Loucy (cell line): ENCODE measurements around the gene SLC39A11.

Source experiments
- H2AFZ ChIP-seq: fragments of 200-600 bp; sonication (generic); 2 replicates; pipeline ENCODE4 v1.6.0; 2016; ENCODE audit warnings: antibody characterized with exemption, mild to moderate bottlenecking, low read length, moderate library complexity
- H3F3A ChIP-seq: fragments of 200-600 bp; 2 replicates; pipeline ENCODE4 v1.6.0; 2016; ENCODE audit warnings: antibody characterized with exemption, low read depth, mild to moderate bottlenecking
- H3K27me3 ChIP-seq: fragments of 200-600 bp; sonication (generic); 2 replicates; pipeline ENCODE4 v1.6.1; 2014; ENCODE audit warnings: low read length, mild to moderate bottlenecking; ENCODE audit not compliant: insufficient read depth, poor library complexity, severe bottlenecking
- H3K36me3 ChIP-seq: fragments of 200-600 bp; sonication (generic); 2 replicates; pipeline ENCODE4 v1.6.1; 2016; ENCODE audit warnings: low read length; ENCODE audit not compliant: insufficient read depth
- H3K4me1 ChIP-seq: fragments of 200-600 bp; sonication (generic); 2 replicates; pipeline ENCODE4 v1.5.1; 2014; ENCODE audit warnings: low read length, mild to moderate bottlenecking; ENCODE audit not compliant: insufficient read depth, poor library complexity, severe bottlenecking
- H3K4me2 ChIP-seq: fragments of 200-600 bp; sonication (generic); 2 replicates; pipeline ENCODE4 v1.6.0; 2014; ENCODE audit warnings: antibody characterized with exemption, low read length, low read depth, mild to moderate bottlenecking; ENCODE audit not compliant: poor library complexity, severe bottlenecking
- H3K4me3 ChIP-seq: fragments of 200-600 bp; sonication (generic); 2 replicates; pipeline ENCODE4 v1.5.1; 2014; ENCODE audit warnings: low read length, mild to moderate bottlenecking, mixed read lengths; ENCODE audit not compliant: poor library complexity, severe bottlenecking
- H3K79me2 ChIP-seq: fragments of 200-600 bp; sonication (generic); 2 replicates; pipeline ENCODE4 v1.6.1; 2014; ENCODE audit warnings: low read length; ENCODE audit not compliant: insufficient read depth
- H3K9ac ChIP-seq: fragments of 200-600 bp; sonication (generic); 2 replicates; pipeline ENCODE4 v1.6.0; 2014; ENCODE audit warnings: mild to moderate bottlenecking, low read depth, low read length, moderate library complexity; ENCODE audit not compliant: poor library complexity, severe bottlenecking
- H3K9me2 ChIP-seq: fragments of 200-600 bp; sonication (generic); replicated peaks from 2 replicates; pipeline ENCODE4 v1.6.1; 2016; ENCODE audit warnings: low read depth, low read length, mixed read lengths
- H3K9me3 ChIP-seq: fragments of 200-600 bp; sonication (generic); 2 replicates; pipeline ENCODE4 v1.6.1; 2014; ENCODE audit warnings: mild to moderate bottlenecking, antibody characterized with exemption, low read length, low read depth; ENCODE audit not compliant: insufficient read depth
- H4K20me1 ChIP-seq: fragments of 200-600 bp; sonication (generic); 2 replicates; pipeline ENCODE4 v1.6.0; 2014; ENCODE audit warnings: antibody characterized with exemption, low read length, mild to moderate bottlenecking; ENCODE audit not compliant: insufficient read depth, poor library complexity, severe bottlenecking
- EZH2phosphoT487 ChIP-seq: fragments of 200-600 bp; IDR thresholded peaks from 2 replicates; pipeline ENCODE4 v1.6.1; 2018; ENCODE audit warnings: antibody characterized with exemption, mild to moderate bottlenecking, moderate library complexity, borderline replicate concordance
- TF ChIP-seq, protein P1 (sequence below): fragments of 200-600 bp; sonication (generic); conservative IDR thresholded peaks from 2 replicates; pipeline ENCODE4 v1.5.1; 2014; ENCODE audit warnings: mild to moderate bottlenecking, antibody characterized with exemption, low read length

The SLC39A11 gene

DNA sequence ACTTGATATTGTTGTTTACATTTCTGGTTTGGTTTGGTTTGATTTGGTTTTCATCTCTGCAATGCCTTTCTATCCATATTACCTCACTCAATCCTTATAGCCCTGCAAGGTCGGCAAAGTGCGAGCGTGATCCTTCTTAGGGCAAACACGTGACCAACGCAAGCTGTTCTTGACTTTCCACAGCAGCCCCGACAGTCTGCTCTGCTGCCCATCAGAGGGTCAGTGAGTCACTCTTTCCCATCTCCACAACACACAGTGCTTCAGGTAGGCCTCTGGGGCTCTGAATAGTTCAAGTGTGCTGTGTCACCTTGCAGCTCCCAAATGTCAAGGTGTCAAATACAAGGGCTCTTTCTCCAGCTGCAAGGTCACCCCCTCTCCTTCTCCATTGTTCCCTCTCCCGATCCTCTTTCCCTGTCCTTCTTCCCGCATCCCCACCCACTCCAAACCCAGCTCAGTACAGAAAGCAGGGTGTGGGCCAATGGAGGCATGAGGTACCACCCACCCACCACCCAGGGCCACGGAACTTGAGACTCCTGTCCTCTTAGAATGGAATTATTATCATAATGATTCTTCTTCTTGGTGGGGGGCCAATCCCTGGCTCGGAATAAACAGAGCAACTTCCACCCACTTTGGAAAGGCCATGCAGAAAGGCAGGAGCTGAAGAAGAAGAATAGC, 139.7 kb downstream of the SLC39A11 start:
- TF ChIP-seq EZH2phosphoT487 = no peak
- TF ChIP-seq, protein P1, sequence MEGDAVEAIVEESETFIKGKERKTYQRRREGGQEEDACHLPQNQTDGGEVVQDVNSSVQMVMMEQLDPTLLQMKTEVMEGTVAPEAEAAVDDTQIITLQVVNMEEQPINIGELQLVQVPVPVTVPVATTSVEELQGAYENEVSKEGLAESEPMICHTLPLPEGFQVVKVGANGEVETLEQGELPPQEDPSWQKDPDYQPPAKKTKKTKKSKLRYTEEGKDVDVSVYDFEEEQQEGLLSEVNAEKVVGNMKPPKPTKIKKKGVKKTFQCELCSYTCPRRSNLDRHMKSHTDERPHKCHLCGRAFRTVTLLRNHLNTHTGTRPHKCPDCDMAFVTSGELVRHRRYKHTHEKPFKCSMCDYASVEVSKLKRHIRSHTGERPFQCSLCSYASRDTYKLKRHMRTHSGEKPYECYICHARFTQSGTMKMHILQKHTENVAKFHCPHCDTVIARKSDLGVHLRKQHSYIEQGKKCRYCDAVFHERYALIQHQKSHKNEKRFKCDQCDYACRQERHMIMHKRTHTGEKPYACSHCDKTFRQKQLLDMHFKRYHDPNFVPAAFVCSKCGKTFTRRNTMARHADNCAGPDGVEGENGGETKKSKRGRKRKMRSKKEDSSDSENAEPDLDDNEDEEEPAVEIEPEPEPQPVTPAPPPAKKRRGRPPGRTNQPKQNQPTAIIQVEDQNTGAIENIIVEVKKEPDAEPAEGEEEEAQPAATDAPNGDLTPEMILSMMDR = no peak
- H3K4me3 ChIP-seq = no peak overlapping the region
- no peak overlapping the region for H3K4me2 ChIP-seq

DNA sequence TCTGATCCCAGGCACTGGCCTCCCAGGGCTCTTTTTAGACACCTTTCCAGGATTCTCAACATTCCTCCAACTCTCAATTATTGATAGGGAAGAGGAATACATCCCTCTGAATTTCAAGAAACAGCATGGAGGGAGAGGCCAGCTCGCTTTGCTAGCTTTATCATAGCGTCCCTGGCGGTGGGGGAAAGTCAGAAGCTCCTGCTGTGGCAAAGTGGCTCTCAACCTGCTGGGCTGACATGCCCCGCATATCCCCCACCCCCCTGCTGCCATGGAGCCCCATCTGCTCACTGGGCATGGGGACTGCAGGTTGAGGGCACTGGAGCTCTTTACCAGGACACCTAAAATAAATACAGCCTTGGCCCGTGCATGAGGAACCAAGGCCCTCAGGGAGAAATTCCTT, 140.3 kb downstream of the SLC39A11 start:
- no peaks in the 10 kb centered on the region for H3K36me3 ChIP-seq
- H2AFZ ChIP-seq = no peak overlapping the region
- TF ChIP-seq EZH2phosphoT487 = no peak
- TF ChIP-seq, protein P1 = no peak
- no peak overlapping the region for H3K4me3 ChIP-seq
- H3K79me2 ChIP-seq = no peaks in the 10 kb centered on the region
- no peak overlapping the region for H3K9ac ChIP-seq
- no peaks in the 10 kb centered on the region for H3K4me1 ChIP-seq
- no peaks in the 10 kb centered on the region for H3K9me2 ChIP-seq
- H4K20me1 ChIP-seq = no peaks in the 10 kb centered on the region
- no peaks in the 10 kb centered on the region for H3F3A ChIP-seq
- no peaks in the 10 kb centered on the region for H3K9me3 ChIP-seq
- H3K27me3 ChIP-seq = no peaks in the 10 kb centered on the region
- no peak overlapping the region for H3K4me2 ChIP-seq

More for the DNA sequence above, 139.7 kb downstream of the SLC39A11 start:
- H3K36me3 ChIP-seq = no peaks in the 10 kb centered on the region
- H3K4me1 ChIP-seq = no peaks in the 10 kb centered on the region
- H3K9me3 ChIP-seq = no peaks in the 10 kb centered on the region
- no peak overlapping the region for H3K9ac ChIP-seq
- no peak overlapping the region for H2AFZ ChIP-seq
- no peaks in the 10 kb centered on the region for H3K79me2 ChIP-seq
- H3K27me3 ChIP-seq = no peaks in the 10 kb centered on the region
- no peaks in the 10 kb centered on the region for H4K20me1 ChIP-seq
- no peaks in the 10 kb centered on the region for H3K9me2 ChIP-seq
- no peaks in the 10 kb centered on the region for H3F3A ChIP-seq

DNA sequence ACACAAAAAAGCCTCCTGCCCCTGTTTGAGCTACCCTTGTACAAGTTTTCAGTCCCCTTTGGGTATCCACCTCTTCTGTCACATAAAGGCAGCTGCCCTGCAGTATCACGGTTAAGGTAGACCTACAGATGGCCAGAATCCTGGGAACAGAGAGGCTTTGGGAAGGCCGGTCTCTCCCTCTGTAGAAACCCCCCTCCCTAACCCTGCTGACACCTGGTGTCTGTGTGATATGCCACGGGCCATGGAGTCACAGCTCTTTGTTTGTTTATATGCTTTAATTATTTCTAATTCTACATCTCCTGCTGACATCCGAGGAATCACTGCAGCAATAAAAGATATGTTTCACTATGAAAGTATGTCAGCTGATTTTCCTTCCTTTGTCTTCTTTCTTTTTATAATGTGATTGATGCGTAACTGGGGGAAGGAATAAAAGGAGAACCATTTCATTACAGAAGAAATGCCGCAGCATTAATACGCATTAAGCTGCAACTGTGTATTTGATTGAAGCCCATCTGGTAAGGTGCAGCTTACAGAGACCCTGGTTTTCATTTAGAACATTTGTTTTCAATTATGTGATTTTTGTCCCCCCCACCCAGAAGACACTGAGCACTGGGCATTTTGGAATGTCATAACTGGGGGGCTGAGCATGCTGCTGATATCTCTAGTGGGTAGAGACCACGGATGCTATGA, 142.1 kb downstream of the SLC39A11 start:
- H3K9me3 ChIP-seq = no peaks in the 10 kb centered on the region
- no peak overlapping the region for H3K4me3 ChIP-seq
- H4K20me1 ChIP-seq = no peaks in the 10 kb centered on the region
- no peaks in the 10 kb centered on the region for H3K27me3 ChIP-seq
- no peak overlapping the region for H3K4me2 ChIP-seq
- no peak overlapping the region for H2AFZ ChIP-seq
- peaks cover 7% of the 10 kb centered on the region; the same call in 1 of the 2 replicates for H3K36me3 ChIP-seq
- no peaks in the 10 kb centered on the region for H3F3A ChIP-seq
- H3K9me2 ChIP-seq = no peaks in the 10 kb centered on the region
- no peak for TF ChIP-seq EZH2phosphoT487
- TF ChIP-seq, protein P1 = no peak
- no peaks in the 10 kb centered on the region for H3K4me1 ChIP-seq
- no peak overlapping the region for H3K9ac ChIP-seq
- H3K79me2 ChIP-seq = no peaks in the 10 kb centered on the region
